ENCODE measurements around the gene HK1.

DNA sequence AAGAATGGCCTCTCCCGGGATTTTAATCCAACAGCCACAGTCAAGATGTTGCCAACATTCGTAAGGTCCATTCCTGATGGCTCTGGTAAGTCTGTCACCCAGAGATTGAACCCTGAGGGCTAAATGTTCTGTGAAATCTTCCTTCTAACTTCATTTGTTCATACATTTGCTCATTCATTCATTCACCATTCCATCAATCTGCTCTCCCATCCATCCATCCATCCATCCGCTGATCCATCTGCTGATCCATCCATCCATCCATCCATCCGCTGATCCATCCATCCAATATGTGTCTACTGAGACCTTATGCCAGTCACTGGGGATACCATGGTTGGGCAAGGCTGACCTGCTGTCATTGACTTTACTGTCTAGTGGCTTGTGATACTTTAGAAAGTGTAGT is 65.6 kb downstream of the HK1 start:
- TF ChIP-seq, protein P1, sequence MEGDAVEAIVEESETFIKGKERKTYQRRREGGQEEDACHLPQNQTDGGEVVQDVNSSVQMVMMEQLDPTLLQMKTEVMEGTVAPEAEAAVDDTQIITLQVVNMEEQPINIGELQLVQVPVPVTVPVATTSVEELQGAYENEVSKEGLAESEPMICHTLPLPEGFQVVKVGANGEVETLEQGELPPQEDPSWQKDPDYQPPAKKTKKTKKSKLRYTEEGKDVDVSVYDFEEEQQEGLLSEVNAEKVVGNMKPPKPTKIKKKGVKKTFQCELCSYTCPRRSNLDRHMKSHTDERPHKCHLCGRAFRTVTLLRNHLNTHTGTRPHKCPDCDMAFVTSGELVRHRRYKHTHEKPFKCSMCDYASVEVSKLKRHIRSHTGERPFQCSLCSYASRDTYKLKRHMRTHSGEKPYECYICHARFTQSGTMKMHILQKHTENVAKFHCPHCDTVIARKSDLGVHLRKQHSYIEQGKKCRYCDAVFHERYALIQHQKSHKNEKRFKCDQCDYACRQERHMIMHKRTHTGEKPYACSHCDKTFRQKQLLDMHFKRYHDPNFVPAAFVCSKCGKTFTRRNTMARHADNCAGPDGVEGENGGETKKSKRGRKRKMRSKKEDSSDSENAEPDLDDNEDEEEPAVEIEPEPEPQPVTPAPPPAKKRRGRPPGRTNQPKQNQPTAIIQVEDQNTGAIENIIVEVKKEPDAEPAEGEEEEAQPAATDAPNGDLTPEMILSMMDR (IDR thresholded peaks at IDR 0.05): no peak
- no peak for TF ChIP-seq POLR2A (IDR thresholded peaks at IDR 0.05)
